ENCODE results near the gene ARHGAP18.

ARHGAP18 gene

GRCh38 chr6:129605967-129606366 is 104.0 kb downstream of the ARHGAP18 start:
- Histone ChIP-seq H4K20me1 (ENCODE audit: insufficient read depth, low read length) (no peaks in the 10 kb centered on the region), H3K9me2 (replicated peaks; ENCODE audit: insufficient read depth, low read length) (no peaks in the 10 kb centered on the region), H3K36me3 (replicated peaks; ENCODE audit: insufficient read depth, low read length) (no peaks in the 10 kb centered on the region), H3K9ac (ENCODE audit: low read length) (peak overlapping the region; percentile 35), H3K27ac (ENCODE audit: low read length) (peak overlapping the region; percentile 82), H3K4me2 (ENCODE audit: low read depth, low read length) (peak overlapping the region; percentile 78), H2AFZ (ENCODE audit: low read length) (no peak overlapping the region), H3F3A (ENCODE audit: insufficient read depth, low read length) (peaks cover 18% of the 10 kb centered on the region), H3K4me3 (ENCODE audit: low read length) (peak overlapping the region; percentile 25; the same call in 1 of the 2 replicates), H3K79me2 (ENCODE audit: low read length) (no peaks in the 10 kb centered on the region), H3K9me3 (replicated peaks; ENCODE audit: insufficient read depth, low read length) (no peaks in the 10 kb centered on the region), H3K27me3 (replicated peaks; ENCODE audit: insufficient read depth, low read length) (no peaks in the 10 kb centered on the region), H3K4me1 (ENCODE audit: low read length) (peaks cover 30% of the 10 kb centered on the region)
- no peak for DNase-seq
- TF ChIP-seq EZH2phosphoT487 (IDR thresholded peaks at IDR 0.05; ENCODE audit: low read length) (no peak), EZH2 (optimal IDR thresholded peaks at IDR 0.05; ENCODE audit: low read depth, low read length) (no peak)
- TF ChIP-seq, protein P1, sequence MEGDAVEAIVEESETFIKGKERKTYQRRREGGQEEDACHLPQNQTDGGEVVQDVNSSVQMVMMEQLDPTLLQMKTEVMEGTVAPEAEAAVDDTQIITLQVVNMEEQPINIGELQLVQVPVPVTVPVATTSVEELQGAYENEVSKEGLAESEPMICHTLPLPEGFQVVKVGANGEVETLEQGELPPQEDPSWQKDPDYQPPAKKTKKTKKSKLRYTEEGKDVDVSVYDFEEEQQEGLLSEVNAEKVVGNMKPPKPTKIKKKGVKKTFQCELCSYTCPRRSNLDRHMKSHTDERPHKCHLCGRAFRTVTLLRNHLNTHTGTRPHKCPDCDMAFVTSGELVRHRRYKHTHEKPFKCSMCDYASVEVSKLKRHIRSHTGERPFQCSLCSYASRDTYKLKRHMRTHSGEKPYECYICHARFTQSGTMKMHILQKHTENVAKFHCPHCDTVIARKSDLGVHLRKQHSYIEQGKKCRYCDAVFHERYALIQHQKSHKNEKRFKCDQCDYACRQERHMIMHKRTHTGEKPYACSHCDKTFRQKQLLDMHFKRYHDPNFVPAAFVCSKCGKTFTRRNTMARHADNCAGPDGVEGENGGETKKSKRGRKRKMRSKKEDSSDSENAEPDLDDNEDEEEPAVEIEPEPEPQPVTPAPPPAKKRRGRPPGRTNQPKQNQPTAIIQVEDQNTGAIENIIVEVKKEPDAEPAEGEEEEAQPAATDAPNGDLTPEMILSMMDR (IDR thresholded peaks at IDR 0.05; ENCODE audit: low read length) = no peak

- DNase-seq = no peak
- Histone ChIP-seq H3F3A (ENCODE audit: insufficient read depth, low read length) (peaks cover 18% of the 10 kb centered on the region), H2AFZ (ENCODE audit: low read length) (no peak overlapping the region), H3K9me2 (replicated peaks; ENCODE audit: insufficient read depth, low read length) (no peaks in the 10 kb centered on the region), H3K79me2 (ENCODE audit: low read length) (no peaks in the 10 kb centered on the region), H3K4me2 (ENCODE audit: low read depth, low read length) (no peak overlapping the region), H3K36me3 (replicated peaks; ENCODE audit: insufficient read depth, low read length) (no peaks in the 10 kb centered on the region), H3K27ac (ENCODE audit: low read length) (no peak overlapping the region), H4K20me1 (ENCODE audit: insufficient read depth, low read length) (no peaks in the 10 kb centered on the region), H3K9me3 (replicated peaks; ENCODE audit: insufficient read depth, low read length) (no peaks in the 10 kb centered on the region), H3K9ac (ENCODE audit: low read length) (no peak overlapping the region), H3K27me3 (replicated peaks; ENCODE audit: insufficient read depth, low read length) (no peaks in the 10 kb centered on the region), H3K4me3 (ENCODE audit: low read length) (no peak overlapping the region), H3K4me1 (ENCODE audit: low read length) (peaks cover 30% of the 10 kb centered on the region)
- TF ChIP-seq EZH2 (optimal IDR thresholded peaks at IDR 0.05; ENCODE audit: low read depth, low read length) = no peak
- TF ChIP-seq, protein P1 (IDR thresholded peaks at IDR 0.05; ENCODE audit: low read length) = no peak
- no peak for TF ChIP-seq EZH2phosphoT487 (IDR thresholded peaks at IDR 0.05; ENCODE audit: low read length)
Observed at GRCh38 chr6:129605095-129605494, 104.9 kb downstream of the ARHGAP18 start.

DNA sequence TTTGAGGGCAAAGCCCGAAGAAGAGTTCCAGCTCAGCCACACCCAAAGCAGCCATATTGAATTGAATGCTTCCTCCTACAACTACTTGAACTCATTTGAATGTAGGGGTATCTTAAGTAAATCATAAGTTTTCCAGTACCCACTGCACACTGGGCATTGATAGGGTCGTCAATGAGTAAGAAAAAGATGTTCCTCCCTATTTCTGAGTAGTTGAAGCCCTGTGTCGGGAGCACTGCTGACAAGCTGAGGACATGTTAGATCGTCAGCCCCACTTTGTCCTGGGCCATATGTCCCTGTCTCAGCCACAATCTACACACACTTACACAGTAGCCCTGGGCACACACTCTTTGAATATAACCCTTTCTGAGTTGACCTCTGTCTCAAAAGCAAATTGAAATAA is 105.7 kb downstream of the ARHGAP18 start:
- TF ChIP-seq, protein P1 (IDR thresholded peaks at IDR 0.05; ENCODE audit: low read length) = no peak
- TF ChIP-seq EZH2phosphoT487 (IDR thresholded peaks at IDR 0.05; ENCODE audit: low read length) (no peak), EZH2 (optimal IDR thresholded peaks at IDR 0.05; ENCODE audit: low read depth, low read length) (no peak)
- Histone ChIP-seq H3K4me1 (ENCODE audit: low read length) (peaks cover 30% of the 10 kb centered on the region), H4K20me1 (ENCODE audit: insufficient read depth, low read length) (no peaks in the 10 kb centered on the region), H3F3A (ENCODE audit: insufficient read depth, low read length) (peaks cover 18% of the 10 kb centered on the region), H3K36me3 (replicated peaks; ENCODE audit: insufficient read depth, low read length) (no peaks in the 10 kb centered on the region), H3K27ac (ENCODE audit: low read length) (no peak overlapping the region), H3K9me2 (replicated peaks; ENCODE audit: insufficient read depth, low read length) (no peaks in the 10 kb centered on the region), H3K9ac (ENCODE audit: low read length) (no peak overlapping the region), H3K79me2 (ENCODE audit: low read length) (no peaks in the 10 kb centered on the region), H3K27me3 (replicated peaks; ENCODE audit: insufficient read depth, low read length) (no peaks in the 10 kb centered on the region), H3K9me3 (replicated peaks; ENCODE audit: insufficient read depth, low read length) (no peaks in the 10 kb centered on the region), H2AFZ (ENCODE audit: low read length) (no peak overlapping the region), H3K4me2 (ENCODE audit: low read depth, low read length) (no peak overlapping the region), H3K4me3 (ENCODE audit: low read length) (no peak overlapping the region)
- no peak for DNase-seq
